HG02763 (cell line): ENCODE data around the gene CDKN1B.

Source experiments
- ATAC-seq: cut with Tn5 transposase; IDR thresholded peaks from one replicate; pipeline ENCODE4 v1.9.1; 2021; ENCODE audit warnings: mild to moderate bottlenecking, moderate library complexity; ENCODE audit not compliant: unreplicated experiment

The CDKN1B gene

DNA sequence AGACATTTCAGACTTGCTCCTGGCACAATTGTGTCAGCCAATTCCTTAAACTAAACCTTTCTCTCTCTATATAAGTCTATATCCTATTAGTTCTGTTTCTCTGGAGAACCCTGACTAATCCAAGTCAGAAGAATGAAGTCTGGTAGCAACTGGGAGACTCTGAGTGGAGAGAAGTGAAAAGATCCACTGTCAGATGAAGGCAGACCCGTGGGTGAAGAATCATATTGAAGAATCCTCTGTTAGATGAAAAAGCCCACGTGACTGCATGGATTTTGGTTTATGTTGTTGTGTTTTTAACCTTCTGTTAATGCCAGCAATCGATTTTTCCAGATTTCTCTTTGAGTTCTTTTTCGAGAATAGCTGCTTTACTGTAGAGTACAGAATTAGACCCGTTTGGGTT, 38.8 kb downstream of the CDKN1B start:
- no peak for ATAC-seq

DNA sequence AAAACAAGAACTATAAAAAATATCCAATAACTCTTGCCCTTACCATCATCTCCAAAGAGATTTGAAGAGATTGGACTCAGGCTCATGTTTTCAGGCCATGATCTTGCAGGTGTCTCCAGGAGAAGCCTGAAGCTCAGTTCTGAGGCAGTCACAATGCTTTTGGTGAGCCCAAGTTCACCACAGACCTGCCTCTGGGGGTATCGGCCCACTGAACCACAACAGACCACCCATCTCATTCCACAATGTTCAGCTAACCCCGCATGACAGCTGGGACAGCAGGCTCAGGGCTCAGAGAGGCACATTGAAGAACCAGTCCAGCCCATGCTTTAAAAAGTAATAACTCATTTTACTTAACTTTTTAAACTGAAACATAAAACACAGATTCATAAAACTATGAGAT, 40.0 kb downstream of the CDKN1B start:
- ATAC-seq: no peak

- ATAC-seq: no peak
Measured at GRCh38 chr12:12759234-12759915, 42.2 kb downstream of the CDKN1B start.

DNA sequence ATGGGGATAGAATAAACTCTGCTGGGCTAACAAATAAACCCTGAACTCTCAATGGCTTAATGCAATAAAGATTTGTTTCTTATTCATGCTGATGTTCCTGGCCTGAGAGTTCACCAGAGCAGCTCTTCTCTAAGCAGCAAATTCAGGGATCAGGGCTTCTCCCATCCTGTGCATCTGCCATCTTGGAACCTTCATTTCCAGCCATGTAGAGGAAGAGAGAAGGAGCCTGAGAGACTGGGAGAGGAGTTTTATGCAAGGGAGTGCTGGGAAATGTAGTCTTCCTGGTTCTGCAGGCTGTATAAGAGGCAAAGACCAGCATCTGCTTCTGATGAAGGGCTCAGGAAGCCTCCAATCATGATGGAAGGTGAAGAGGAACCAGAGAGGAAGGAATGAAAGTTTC, 47.7 kb downstream of the CDKN1B start:
- ATAC-seq: no peak

DNA sequence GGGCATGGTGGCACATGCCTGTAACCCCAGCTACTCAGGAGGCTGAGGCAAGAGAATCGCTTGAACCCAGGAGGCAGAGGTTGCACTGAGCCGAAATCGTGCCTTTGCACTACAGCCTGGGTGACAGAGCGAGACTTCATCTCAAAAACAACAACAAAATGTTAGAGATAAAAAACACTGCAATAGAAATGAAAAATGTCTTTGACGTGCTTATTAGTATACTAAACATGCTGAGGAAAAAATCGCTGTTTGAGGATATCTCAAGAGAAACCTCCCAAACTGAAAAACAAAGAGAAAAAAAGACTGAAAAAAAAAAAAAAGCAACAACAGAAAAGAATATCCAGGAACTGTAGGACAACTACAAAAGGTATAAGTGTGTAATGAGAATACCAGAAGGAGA, 53.1 kb downstream of the CDKN1B start:
- no peak for ATAC-seq
